Measurements from ENCODE around the gene ZNF260.
A peak's percentile ranks its signal among the peaks of the same experiment; 100 is the strongest.
"Not testable (repeated sequence)": the region's sequence is repeated elsewhere in the genome, so short reads cannot be mapped to it uniquely, and the experiment has no call there.

The ZNF260 gene

GRCh38 chr19:36528194-36528920 is at the start of gene ZNF260:
Gene ZNF260, minus strand, starts transcription at chr19:36528271. Its CDS starts 13,033 bp downstream, at chr19:36515238.
- peak; percentile 87 to 99 (median 97) for DNase-seq

- no peak for DNase-seq
Measured at GRCh38 chr19:36577271-36577996, 49.4 kb upstream of the ZNF260 start.

GRCh38 chr19:36574741-36575140 is 46.7 kb upstream of the ZNF260 start:
- no peak for DNase-seq

GRCh38 chr19:36573895-36574720 is 46.0 kb upstream of the ZNF260 start:
- no peak for DNase-seq

GRCh38 chr19:36573020-36573894 is 45.2 kb upstream of the ZNF260 start, which contains the start of gene ZNF529:
Gene ZNF529, minus strand, starts transcription at chr19:36573292. Its CDS starts 946 bp downstream, at chr19:36572346.
- DNase-seq: peak; percentile 43 to 89 (median 82)

- DNase-seq: no peak
Measured at GRCh38 chr19:36572593-36573019, 44.5 kb upstream of the ZNF260 start.

GRCh38 chr19:36564391-36564790 is 36.3 kb upstream of the ZNF260 start:
- DNase-seq: no peak

- no peak for DNase-seq
Measured at GRCh38 chr19:36547001-36547732, 19.1 kb upstream of the ZNF260 start.

- no peak for DNase-seq
Measured at GRCh38 chr19:36528921-36529518, 949 bp upstream of the ZNF260 start.

GRCh38 chr19:36527873-36528193 is 238 bp downstream of the ZNF260 start:
- DNase-seq: no peak

- DNase-seq: no peak
Measured at GRCh38 chr19:36527341-36527740, 730 bp downstream of the ZNF260 start.

GRCh38 chr19:36526581-36526980 is 1.5 kb downstream of the ZNF260 start:
- no peak for DNase-seq

GRCh38 chr19:36524617-36525016 is 3.5 kb downstream of the ZNF260 start:
- DNase-seq: no peak

GRCh38 chr19:36514012-36514612 is 14.0 kb downstream of the ZNF260 start:
- DNase-seq: no peak

- DNase-seq: no peak
Measured at GRCh38 chr19:36508325-36508724, 19.7 kb downstream of the ZNF260 start.

- DNase-seq: no peak
Measured at GRCh38 chr19:36501973-36502372, 26.1 kb downstream of the ZNF260 start.

GRCh38 chr19:36497001-36497400 is 31.1 kb downstream of the ZNF260 start:
- DNase-seq: no peak

- peak in 11 of 14 donors; percentile 12 to 55 (median 31) for DNase-seq
Measured at GRCh38 chr19:36492689-36493453, 35.2 kb downstream of the ZNF260 start.

- DNase-seq: not testable (repeated sequence)
Measured at GRCh38 chr19:36490846-36491245, 37.2 kb downstream of the ZNF260 start.

Measured in C1 segment of cervical spinal cord (tissue), 14 donors.